SKM-1 (cell line): Measurements from ENCODE around the gene MLXIPL.
"Not testable (repeated sequence)": the region's sequence is repeated elsewhere in the genome, so short reads cannot be mapped to it uniquely, and the experiment has no call there.

Source experiments
- DNase-seq: peaks from one replicate; lab custom pipeline; 2025; ENCODE audit not compliant: unreplicated experiment; lab: John Stamatoyannopoulos, UW

Gene MLXIPL

DNA sequence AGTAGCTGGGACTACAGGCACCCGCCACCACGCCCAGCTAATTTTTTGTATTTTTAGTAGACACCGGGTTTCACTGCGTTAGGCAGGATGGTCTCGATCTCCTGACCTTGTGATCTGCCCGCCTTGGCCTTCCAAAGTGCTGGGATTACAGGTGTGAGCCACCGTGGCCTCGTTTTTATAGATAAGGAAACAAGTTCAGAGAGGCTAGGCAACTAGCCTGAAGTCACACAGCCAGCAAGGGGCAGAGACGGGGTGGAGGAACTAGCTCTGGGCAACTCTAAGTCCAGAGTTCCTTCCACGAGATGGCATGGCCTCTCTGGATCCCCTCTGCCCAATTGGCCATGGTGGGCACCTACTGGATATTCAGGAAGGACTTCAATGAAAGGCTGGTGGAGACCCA is 9.4 kb downstream of the MLXIPL start:
- DNase-seq, result not testable (repeated sequence)

DNA sequence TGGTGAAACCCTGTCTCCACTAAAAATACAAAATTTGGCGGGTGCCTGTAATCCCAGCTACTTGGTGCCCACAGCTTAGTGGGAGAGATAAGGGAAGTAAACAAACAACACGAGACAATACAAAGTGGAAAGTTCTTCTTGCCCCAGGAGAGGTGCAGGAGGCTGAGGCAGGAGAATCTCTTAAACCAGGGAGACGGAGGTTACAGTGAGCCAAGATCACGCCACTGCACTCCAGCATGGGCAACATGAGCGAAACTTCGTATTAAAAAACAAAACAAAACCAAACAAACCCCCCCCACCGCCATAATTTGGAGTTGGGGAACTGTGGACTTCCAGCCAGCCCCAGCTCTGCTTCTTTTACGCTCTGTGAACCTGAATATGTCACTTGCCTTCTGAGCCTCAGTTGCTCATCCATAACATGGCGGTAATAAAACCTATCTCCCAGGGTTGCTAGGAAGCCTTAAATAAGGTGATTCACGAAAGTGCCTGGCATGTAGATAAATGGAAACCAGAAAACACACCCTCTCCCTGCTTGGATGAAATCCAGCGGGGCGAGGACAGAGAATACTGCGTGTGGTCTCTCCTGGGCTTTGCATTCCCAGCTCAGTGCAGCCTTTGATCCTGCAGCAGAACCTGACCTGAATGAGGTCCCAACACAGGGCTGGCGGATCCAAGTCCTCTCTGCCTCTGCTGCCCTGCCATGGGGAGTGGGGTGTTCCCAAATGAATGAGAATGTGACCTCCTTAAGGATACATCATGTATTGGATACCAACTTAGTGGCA is 10.2 kb downstream of the MLXIPL start:
- DNase-seq, result no peak

DNA sequence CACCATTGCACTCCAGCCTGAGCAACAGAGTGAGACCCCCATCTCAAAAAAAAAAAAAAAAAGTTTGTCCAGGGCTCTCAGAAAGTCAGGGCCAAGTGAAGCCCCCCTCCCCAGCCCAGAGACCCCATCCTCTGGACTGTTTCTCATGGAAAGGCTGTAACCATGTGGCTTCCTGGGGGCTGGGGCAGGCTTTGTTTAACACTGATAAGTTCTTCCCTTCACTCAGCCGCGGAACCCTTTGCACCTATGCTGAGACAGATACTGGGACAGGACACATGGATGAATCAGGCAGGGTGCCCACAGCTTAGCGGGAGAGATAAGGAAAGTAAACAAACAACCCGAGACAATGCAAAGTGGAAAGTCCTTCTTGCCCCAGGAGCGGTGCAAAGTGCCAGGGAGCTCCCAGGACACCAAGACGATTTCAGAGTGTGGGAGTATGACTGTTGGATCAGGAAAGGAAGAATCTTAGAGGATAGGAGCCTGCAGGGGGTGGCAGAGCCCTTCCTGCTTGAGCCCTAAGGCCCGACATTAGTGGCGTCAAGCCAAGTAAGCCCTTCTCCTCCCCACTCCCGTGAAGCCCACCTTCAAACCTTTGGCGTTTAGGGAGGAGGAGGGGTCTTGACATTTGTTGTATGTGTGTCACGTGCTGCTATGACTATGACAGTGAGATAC is 11.6 kb downstream of the MLXIPL start:
- DNase-seq, result no peak

DNA sequence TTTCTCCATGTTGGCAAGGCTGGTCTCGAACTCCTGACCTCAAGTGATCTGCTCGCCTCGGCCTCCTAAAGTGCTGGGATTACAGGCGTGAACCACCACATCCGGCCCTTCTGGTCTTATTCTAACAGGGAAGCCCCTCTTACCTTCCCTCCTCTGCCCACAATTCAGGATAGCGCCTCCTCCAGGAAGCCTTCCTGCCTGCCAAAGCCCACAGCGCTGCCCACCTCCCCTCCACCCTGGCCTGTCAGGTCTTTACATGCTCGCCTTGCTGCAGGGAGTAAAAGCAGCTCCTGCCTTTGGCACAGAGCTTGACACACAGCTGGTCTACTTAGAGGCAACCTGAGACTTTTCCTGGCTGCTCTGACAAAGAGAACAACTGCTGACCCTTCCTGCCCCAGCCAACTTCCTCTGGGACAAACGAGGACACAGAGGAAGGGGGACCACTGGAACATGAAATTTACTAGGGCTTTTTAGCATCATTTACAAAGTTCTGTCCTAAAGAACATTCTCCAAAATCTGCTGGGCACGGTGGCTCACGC is 13.2 kb downstream of the MLXIPL start:
- DNase-seq, result no peak

DNA sequence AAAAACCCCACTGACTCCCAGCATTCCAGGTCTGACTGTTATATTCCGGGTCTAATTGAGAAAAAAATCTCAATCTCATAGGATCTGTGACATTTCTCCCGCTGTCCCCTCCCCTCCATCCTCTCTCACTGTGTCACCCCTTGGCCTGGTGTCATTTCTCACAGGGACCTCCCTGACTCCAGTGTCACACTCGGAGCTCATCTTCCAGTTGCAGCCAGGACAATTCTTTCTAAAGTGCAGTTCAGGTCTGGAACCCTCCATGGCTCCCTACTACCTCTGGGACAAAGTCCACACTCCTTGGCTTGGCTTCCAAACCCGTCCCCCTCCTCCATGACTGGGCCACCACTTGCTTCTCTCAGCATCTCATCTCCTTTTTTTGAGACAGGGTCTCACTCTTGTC is 14.2 kb downstream of the MLXIPL start:
- DNase-seq, result no peak

DNA sequence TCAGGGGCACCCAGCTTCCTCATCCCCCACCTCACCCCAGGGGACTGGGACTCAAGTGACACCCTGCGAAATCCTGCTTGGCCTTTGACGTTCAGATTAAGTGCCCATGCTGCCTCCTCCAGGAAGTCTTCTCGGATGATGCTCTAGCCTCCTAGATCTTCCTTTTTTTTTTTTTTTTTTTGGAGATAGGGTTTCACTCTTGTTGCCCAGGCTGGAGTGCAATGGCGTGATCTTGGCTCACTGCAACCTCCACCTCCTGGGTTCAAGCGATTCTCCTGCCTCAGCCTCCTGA is 16.7 kb downstream of the MLXIPL start:
- not testable (repeated sequence) for DNase-seq

DNA sequence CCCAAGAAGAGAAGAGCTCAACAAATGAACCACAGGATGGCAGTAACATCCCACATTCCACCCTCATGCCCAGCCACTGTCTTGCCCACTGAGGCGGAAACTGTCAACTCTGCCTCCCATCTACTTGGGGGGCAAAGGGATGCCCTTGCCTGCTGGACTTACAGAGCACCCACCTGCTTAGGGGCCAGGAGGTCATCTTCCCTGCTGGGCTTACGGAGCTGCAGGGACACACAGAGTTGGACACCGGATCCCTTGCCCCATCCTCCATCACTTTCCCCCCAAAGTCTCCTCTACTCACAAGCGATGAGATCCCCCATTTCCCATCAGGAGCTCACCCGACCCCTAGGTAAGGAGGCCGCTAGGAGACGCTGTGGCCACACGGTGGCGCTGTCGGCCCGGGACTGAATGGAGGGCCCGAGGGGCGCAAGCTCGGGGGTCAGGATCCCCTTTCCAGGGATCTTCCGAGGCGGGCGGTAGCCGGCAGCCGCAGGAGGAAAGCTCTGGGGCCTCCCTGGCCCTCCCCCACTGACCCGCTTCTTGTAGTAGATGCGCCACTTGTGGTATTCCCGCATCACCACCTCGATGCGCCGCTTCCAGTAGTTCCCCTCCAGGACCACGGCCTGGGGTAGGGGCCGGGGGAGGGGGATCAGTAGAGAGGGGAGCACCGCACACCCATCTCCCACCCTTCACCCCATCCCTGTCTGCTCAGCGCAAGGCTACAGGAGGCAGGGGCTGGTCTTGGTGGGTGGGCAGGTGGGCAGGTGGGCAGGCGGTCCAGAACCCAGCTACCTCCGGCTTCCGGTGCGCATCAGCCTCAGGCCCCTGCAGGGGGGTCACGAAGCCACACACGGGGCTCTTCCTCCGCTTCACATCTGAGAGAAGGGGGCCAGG is 17.3 kb downstream of the MLXIPL start:
- DNase-seq, result no peak

DNA sequence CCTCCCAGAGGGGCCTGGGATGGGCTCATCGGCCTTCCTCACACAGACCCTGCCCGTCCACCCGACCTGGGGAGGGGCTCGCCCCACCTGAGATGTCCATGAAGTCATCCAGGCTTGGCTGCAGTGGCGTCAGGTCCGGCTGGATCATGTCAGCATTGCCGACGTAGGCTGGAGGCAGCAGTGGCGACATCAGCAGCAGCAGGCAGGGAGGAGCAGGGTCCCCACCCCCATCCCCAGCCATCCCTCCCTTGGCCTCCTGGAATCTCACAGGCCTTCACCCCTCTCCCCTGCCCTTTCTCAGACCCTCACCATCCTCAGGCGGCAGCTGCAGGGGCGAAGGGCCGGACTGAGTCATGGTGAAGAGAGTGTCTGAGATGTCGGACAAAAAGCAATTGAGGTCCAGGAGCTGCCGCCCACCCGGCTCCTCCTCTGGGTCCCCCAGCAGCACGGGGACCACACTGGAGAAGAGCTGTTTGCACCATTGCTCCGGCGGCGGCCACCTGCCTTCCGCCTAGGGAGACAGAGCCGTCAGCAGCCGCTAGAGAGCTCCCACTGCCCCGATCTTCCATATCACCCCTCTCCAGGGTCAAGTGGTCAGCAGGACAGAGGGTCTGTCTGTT is 18.6 kb downstream of the MLXIPL start:
- no peak for DNase-seq

DNA sequence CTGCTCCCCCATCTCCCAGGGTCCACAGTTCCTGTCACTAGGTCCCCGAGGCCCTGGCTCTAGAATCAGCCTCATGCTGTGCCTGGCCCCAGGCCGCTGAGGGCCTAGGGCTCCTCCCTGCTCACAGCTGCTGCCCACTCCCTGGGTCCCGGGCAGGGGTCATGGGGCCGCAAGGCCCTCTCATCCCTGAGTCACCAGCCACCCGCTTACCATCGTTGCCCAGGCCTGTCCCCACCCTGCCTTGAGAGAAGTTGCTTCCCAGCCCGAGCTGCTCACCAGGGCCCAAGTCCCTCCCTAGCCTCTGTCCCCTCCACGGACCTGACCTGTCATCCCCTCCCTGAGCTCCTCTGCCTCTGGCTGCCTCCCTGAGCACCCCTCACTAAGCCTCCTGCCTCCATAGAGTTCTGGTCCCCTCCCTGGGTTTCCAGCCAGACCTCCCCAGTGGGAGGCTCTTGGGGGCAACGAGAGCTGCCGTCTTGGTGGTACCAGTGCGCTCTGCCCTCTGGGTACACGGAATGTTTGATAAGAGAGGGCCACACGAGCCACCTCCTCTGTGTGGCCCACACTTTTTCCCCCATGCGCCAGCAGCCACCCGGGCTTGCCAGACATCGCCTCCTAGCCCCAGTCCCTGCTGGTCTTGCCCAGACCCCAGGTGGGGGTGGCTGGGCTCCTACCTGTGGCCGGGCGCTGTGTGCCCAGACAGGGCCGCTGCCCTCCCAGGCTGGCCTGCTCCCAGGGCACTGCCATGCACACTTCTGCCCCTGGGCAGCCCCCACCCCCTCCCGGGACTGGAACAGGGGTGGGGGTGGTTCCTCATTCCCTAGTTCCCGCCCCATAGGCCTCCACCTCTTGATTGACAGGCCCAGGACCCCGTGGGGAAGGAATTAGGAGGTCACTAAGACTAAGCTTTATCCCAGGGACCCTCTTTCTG is 21.3 kb downstream of the MLXIPL start:
- DNase-seq, result no peak

DNA sequence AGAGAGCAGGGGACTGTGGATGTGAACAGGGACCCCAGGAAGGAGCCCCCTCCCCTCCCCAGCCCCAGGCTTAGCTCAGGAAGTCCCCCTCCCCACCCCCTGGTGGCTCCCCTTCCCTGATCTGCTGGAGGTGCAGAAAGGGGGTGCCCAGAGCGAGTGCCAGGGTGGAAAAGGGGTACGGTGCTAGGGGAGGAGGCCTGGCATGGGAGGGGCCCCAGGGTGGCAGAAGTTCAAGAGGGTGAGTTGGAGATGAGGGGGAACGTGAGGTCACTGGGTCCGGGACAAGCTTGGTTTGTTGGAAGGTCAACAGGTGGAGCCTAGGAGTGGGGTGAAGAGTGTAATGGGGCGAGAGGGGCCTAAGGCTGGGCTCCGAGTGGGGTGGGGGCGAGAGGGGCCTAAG is 24.4 kb downstream of the MLXIPL start:
- no peak for DNase-seq

DNA sequence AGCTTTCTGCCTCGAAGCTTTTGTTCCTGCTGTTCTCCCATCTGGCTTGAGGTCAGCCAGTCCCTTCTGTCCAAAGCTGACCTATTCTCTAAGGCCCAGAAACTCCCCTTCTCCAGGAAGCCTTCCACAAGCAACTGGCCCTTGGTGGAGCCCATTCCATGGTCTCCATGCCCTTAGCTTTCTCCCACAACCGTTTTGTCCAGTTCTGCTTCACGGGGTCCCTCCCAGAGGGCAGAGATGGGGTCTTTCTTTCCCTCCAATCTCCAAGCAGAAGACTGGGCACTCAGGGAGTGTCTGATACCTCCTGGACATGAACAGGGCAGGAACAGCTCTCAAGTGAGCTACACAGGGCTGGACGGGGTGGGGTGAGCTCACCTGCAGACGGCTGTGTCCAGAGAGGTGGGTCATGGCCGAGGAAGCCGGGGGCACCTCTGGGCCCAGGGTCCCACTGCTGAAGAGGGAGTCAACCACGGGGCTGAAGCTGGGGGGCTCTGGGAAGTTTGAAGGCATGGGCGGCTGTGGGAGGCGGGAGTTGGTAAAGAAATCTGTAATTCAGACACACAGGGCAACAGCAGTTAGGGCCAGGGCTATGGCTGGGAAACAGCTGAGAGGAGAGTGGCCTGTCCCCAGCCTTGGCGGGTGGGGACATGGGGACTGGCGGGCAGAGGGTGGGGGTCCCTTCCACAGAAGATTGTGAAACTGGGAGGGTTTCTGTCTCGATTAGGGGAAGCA is 25.0 kb downstream of the MLXIPL start:
- DNase-seq, result no peak

DNA sequence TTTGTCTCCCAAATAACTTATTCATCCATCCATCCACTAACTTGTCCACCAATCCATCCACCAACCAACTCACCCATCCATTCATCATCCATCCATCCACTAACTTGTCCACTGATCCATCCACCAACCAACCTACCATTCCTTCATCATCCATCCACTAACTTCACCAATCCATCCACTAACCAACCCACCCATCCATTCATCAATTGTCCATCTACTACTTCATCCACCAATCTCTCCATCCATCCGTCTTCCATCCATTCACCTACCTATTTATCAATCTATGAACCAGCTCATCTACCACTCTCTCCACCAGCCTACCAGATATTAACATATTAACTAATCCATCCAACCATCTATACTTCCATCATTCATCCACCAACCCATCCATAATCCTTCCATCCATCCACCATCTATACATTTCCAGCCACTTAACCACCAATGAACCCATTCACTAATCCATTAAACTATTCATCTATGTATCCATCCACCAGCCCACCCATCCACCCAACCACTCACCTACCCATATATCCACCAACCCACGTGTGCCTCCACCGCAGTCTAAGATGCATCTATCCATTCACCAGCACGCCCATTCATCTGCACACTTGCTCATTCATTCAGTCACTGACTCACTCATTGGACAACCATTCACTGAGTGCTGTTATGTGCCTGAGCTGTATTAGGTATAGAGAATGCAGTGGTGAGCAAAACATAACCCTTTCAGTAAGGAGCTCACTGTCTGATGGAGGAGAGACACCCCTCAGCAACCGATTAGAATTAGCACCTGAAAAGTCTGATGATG is 26.1 kb downstream of the MLXIPL start:
- DNase-seq, result no peak

DNA sequence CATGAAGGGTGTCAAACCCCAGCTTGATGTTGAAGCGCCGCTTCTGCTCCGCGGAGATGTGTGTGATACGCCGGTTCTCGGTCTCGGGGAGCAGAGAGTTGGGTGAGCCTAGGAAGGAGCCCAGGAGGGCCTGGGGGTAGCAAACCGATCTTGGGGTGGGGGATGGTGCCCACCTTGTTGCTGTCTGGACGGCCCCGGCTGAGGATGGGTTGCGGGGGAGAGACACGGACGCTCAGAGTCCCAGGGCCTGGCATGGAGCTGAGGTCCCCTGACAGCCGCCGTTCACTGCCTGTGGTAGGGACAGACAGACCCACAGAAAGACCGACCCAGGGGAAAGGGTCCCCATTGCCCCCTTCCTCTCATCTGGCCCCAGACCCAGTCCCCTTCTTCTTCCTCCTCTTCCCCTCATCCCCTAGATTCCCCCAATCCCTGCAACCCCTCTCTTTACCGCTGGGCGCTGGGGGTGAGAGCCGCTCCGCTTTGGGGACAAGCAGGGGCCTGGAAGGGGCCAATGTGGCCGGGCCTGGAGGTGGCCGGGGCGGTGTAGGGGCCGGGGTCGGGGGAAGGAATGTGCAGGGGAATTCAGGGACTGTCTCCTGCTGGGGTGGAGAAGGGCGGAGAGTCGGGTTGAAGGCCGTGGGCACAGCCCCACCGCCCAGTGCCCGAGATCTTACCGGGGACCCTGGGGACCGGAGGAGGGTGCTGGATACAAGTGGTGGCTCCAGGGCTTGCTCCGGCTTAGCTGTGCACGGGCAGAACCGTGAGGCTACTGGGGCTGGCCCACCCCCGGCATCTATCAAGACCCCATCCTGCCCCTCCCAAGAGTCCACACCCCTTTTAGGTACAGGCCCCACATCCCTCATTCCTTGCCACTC is 27.9 kb downstream of the MLXIPL start:
- DNase-seq, result no peak

DNA sequence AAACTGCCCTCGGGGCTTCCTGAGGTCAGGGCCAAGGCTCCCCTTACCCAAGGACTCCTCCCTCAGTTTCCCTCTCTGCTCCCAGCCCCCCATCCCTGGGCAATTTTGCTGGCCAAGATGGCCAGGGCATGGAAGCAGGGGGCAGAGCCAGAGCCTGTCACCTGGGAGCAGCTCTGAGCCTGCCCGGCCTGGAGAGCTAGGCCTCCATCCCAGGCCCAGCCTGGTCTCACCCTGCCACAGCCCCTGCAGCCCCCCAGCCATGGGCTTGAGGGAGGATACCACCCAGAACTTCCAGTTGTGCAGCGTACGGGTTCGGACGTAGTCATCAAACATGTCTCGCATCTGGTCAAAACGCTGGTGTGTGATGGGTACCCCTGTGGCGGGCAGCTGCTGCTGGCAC is 29.0 kb downstream of the MLXIPL start:
- no peak for DNase-seq

DNA sequence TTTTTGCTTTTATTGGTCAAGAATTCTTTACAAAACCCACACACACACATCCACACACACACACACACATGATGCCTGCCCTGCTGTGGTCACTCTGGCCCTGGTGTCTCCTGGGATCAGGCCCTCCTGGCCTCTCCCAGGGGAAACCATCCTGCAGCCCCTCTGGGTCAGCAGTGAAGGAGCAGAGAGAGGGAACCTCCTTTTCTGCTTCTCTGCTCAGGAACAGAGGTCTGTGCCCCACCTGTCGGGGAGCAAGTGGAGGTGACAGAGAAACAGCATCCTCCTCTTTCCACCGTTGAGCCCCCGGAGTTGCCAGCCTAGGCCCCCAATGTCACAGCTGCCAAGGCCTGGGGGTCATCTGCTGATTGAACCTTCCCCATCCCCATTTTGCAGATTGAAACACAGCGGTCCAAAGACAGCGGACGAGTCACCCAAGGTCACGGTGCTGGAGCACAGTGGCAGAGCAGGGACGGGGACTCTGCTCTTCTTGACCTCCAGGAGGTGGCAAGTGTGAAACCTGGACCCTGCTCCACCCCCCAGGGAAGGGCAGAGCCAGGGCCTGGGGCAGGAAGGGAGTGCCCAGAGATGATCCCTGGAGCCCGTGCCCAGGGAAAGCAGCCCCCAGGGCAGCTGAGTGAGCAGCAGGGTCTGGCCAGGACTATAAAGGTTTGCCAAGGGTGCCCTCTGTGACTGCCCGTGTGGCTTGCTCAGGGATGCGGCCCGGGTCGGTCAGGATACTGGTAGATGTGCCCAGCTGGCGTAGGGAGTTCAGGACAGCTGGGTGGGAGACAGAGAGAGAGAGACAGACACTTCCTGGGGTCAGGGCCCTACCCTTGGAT is 30.9 kb downstream of the MLXIPL start:
- DNase-seq, result no peak

DNA sequence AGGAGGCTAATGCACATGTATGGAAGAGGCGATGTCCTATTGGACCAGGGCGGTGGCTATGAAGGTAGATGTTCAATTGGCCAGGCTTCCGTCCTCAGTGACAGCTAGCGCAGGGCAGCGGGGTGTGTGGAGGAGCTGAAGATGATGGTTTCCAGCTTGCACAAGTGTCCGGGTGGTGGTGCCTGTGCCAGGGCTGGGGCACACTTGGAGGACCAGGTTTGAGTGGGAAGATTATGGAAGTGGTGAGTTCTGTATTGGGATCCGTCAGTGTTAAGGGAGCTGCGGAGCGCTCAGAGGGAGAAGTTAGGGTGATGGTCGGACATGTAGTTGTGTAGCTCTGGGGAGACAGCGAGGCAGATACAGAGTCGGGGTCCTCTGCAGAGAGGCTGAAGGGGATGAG is 37.4 kb downstream of the MLXIPL start:
- DNase-seq, result no peak

DNA sequence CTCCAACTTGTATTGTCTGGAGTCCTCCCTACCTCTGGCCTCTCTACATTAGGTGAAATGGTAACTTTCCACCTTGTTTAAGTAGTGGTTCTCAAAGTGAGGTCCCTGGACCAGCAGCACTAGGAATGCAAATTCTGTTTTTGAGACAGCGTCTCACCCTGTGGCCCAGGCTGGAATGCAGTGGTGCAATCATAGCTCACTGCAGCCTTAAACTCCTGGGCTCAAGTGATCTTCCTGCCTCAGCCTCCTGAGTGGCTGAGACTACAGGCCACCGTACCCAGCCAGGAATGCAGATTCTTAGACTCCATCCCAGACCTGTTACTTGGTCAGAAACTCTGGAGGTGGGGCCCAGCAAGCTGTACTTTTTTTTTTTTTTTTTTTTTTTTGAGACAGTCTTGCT is 39.1 kb downstream of the MLXIPL start:
- no peak for DNase-seq
